GM18909 (cell line): ENCODE data around the gene TTLL9.

Source experiments
- ATAC-seq: cut with Tn5 transposase; IDR thresholded peaks from one replicate; pipeline ENCODE4 v1.9.1; 2021; ENCODE audit warnings: mild to moderate bottlenecking; ENCODE audit not compliant: unreplicated experiment, poor library complexity

TTLL9 gene

DNA sequence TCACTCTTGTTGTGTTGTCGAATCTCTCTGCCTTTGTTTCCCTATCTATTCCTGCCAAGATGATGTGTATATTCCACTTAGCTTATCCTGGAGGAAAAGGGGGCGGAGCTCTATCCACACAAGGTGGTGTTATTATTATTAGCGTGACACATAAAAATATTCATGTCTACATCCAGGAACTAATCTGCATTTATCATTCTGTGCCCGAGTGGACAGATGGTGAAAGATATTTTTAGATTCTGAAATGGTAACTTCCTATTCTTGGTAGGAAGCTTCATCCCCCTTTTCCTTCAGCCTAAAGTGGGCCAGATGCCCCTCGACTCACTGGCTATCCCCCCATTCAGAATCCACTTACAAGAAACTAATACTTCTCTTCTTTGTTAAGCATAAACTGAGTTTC lies 99.6 kb downstream of the TTLL9 start:
- ATAC-seq, result no peak

- ATAC-seq, result no peak
Observed at GRCh38 chr20:31972471-31973021, 102.1 kb downstream of the TTLL9 start.

DNA sequence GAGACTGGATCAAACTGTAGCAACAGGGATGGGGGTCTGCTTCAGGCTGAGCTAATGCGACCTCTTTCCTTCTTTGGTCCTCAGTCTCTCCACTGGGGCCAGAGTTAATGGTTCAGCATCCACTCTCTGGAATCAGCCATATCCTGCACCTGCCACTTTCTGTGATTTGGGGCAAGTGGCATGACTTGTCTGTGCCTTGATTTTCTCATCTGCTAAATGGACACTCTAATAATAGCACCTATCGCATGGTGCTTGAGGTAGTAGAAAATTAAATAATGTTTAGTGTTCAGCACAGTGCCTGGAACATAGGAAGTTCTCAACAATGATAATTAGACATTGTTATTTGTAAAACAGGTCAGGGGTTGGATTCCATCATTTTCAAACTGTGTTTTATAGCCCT lies 103.9 kb downstream of the TTLL9 start:
- no peak for ATAC-seq

- ATAC-seq, result no peak
Observed at GRCh38 chr20:31974951-31975487, 104.6 kb downstream of the TTLL9 start.

- ATAC-seq, result no peak
Observed at GRCh38 chr20:31975874-31976273, 105.4 kb downstream of the TTLL9 start.

DNA sequence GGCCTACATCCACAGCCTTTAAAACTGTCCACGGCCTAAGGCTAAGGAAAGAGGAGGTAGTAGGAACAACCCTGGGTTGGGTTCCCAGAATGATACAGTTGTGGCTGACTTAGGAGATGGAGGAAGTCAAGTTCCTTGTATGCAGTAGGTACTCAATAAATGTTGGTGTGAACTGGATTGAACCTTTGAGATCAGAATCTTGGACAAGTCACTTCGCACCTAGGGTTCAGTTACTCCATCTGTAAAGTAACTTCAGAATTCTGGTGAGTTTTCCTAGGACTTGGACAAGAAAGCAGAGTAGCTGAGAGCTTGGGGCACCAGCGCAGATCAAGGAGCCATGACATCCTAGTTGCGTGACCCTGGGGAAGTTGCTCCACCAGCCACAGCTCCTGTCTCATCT lies 106.6 kb downstream of the TTLL9 start:
- no peak for ATAC-seq

DNA sequence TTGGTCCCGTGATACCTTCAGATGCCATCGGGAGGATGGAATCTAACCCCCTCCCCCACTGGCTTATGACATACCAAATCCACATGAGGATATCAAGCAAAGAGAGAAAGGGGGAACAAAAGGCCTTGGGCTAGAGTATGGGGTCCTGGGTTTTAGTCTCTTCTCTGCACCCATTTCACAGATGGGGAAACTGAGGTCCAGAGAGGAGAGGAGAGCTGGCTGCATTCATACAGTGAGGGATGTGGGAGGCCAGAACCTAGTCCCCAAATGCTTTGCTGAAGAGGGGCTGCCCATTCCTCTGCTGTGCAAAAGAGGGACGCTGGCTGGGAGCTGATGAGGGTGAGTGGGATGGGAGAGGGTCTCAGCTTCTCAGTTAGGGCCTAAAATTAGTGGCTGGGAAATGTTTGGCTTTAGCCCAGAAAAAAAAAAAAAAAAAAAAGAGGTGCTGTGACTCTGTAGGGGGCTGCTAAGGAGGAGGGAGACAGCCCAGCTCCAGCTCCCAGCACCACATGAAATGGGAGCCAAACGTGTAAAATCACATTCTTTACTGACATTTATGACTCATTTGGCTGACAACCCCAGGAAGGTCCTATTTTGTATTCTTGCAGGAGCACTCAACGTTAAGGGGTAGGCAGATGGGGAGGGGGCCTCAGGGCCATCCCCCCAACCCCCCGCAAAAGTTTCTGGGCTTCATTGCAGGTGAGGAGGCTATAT lies 109.4 kb downstream of the TTLL9 start:
- no peak for ATAC-seq

DNA sequence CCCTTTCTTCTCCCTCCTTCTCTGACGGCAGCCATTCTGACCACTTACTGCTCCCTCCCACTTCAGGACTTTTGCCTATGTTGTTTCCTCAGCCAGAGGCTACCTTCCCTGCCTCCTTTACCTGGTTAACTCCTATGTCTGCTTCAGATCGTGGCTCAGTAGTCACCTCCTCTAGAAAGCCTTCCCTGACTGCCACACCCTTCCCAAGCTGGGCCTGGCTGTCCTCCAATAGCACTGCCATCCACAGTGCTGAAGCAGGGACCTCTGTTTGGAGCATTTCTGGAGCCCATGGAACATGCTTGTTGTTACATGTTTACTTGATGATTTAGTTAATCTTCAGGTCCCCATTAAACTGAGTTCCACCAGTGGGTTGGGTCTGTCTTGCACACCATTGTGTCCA lies 111.3 kb downstream of the TTLL9 start:
- no peak for ATAC-seq

DNA sequence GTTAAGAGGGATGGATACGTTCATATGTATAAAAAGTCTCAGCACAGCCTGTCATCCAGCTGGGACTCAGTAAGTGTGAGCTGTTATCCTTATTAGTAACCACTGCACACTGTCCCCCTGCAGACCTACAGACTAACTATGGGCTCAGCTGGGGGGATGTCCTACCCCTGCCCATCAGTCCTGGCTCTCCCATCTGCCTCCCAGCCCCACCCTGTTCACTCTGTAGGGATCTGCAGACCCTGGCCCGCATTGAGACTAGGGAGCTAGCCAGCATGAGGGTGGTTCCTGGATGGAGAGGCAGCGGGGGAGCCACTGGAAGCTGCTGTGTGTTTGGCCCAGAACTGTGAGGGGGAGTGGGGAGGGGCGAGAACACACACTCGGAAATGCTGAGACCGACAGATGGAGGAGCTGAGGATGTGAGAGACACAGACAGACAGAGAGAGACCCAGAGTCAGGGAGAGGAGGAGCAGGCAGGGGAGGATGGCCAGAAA lies 114.6 kb downstream of the TTLL9 start:
- ATAC-seq, result no peak

DNA sequence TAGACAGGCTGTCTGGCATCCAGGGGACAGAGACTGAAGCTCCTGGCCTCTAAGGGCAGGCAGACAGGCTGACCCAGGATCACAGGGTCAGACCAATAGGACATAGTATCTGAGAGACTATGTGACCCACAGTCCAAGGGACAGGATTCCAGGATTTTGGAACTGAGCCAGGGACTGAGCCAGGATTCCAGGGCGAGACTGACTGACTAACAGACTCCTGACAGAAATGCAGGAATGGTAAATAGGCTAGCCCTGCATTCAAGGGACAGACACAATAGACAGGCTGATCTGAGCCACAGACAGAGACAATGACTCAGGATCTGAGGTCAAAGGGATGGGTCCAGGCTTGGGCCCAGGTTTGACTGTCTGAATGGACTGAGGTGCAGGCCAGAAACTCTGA lies 117.3 kb downstream of the TTLL9 start:
- ATAC-seq, result no peak

- no peak for ATAC-seq
Observed at GRCh38 chr20:31988430-31989015, 118.1 kb downstream of the TTLL9 start.

- no peak for ATAC-seq
Observed at GRCh38 chr20:31989030-31989645, 118.7 kb downstream of the TTLL9 start.

- ATAC-seq, result no peak
Observed at GRCh38 chr20:31990641-31991338, 120.4 kb downstream of the TTLL9 start.

DNA sequence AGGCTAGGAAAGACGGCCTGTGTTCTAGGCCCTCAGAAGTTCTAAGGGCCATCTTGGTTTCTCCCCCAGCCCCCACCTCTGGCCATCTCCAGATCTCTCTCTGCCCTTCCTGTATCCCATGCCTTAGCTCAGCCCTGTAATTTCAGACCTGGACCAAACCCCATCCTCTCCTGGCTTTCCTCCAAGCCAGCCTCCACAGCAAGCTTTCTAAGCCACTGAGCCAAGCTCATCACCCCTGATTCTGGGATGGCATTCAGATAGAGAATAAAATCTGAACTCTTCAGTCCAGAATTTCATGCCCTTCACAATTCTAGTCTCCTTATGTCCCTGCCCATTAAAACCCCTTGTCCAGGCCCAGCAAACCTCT lies 120.9 kb downstream of the TTLL9 start:
- ATAC-seq, result no peak

GRCh38 chr20:31992086-31992485 lies 121.7 kb downstream of the TTLL9 start:
- no peak for ATAC-seq
